ENCODE results near the gene ZC3H4. TPM values are rescaled to one million over a fixed set of nuclear protein-coding genes. Genes with fewer than 3 reads are reported as not detected.

The ZC3H4 gene
- total and polyA plus RNA-seq, 9 of the 15 experiments (the other 6 are each of a cell fraction or from before 2014, with no cell fraction given): 2.2 to 75.6 (median 18.3) TPM

GRCh38 chr19:47035127-47036096 is 78.2 kb downstream of the ZC3H4 start (continued):
- TF ChIP-seq GABPB1 (CRISPR knock-in tag; IDR thresholded peaks at IDR 0.05): no peak; the same call in 1 of the 2 replicates
- no peak for TF ChIP-seq RFX5 (IDR thresholded peaks at IDR 0.05; ENCODE audit: low read depth, low read length)
- peak; percentile 83 for TF ChIP-seq SP1 (CRISPR knock-in tag; IDR thresholded peaks at IDR 0.05)
- TF ChIP-seq SNRNP70 (optimal IDR thresholded peaks at IDR 0.05; ENCODE audit: low read depth, low read length): no peak
- TF ChIP-seq NFE2 (IDR thresholded peaks at IDR 0.05; ENCODE audit: low read depth): peak; percentile 64
- peak; percentile 3; the same call in 1 of the 2 replicates for TF ChIP-seq MAFF (IDR thresholded peaks at IDR 0.05; ENCODE audit: low read length)
- TF ChIP-seq NONO (IDR thresholded peaks at IDR 0.05; ENCODE audit: low read depth in 2 of 2, low read length in 1 of 2): 0 out of 4 replicates have a peak, but pooled peaks of 1 of the 2 experiments have one; percentile 27
- TF ChIP-seq VEZF1 (CRISPR knock-in tag; IDR thresholded peaks at IDR 0.05): peak; percentile 73
- TF ChIP-seq PHB2 (IDR thresholded peaks at IDR 0.05; ENCODE audit: low read depth): no peak
- TF ChIP-seq ZNF766 (CRISPR knock-in tag; conservative IDR thresholded peaks at IDR 0.05): no peak
- TF ChIP-seq, protein P1, sequence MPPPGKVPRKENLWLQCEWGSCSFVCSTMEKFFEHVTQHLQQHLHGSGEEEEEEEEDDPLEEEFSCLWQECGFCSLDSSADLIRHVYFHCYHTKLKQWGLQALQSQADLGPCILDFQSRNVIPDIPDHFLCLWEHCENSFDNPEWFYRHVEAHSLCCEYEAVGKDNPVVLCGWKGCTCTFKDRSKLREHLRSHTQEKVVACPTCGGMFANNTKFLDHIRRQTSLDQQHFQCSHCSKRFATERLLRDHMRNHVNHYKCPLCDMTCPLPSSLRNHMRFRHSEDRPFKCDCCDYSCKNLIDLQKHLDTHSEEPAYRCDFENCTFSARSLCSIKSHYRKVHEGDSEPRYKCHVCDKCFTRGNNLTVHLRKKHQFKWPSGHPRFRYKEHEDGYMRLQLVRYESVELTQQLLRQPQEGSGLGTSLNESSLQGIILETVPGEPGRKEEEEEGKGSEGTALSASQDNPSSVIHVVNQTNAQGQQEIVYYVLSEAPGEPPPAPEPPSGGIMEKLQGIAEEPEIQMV (tag; conservative IDR thresholded peaks at IDR 0.05; ENCODE audit: low read depth): peak; percentile 50; the same call in 1 of the 2 replicates
- TF ChIP-seq MAZ (CRISPR knock-in tag; conservative IDR thresholded peaks at IDR 0.05 in 1 of 2, IDR thresholded peaks at IDR 0.05 in 1 of 2): peak; percentile 61 to 84; a peak in 3 of 4 replicates
- TF ChIP-seq TOE1 (IDR thresholded peaks at IDR 0.05; ENCODE audit: borderline replicate concordance): peak; percentile 78; the same call in 1 of the 2 replicates
- TF ChIP-seq TOE1 (CRISPR knock-in tag; IDR thresholded peaks at IDR 0.05; ENCODE audit: borderline replicate concordance, low read depth): no peak
- TF ChIP-seq CTBP1 (IDR thresholded peaks at IDR 0.05; ENCODE audit: borderline replicate concordance): peak; percentile 40; the same call in 1 of the 2 replicates
- TF ChIP-seq LEF1 (IDR thresholded peaks at IDR 0.05): no peak
- no peak for TF ChIP-seq E2F1 (CRISPR knock-in tag; IDR thresholded peaks at IDR 0.05)
- peak; percentile 42; the same call in 1 of the 2 replicates for TF ChIP-seq TFAP4 (CRISPR knock-in tag; IDR thresholded peaks at IDR 0.05; ENCODE audit: borderline replicate concordance)
- no peak for TF ChIP-seq ATF1 (CRISPR knock-in tag; IDR thresholded peaks at IDR 0.05)
- TF ChIP-seq ATF1 (tag; IDR thresholded peaks at IDR 0.05): peak; percentile 64; the same call in 1 of the 2 replicates
- peak; percentile 60; the same call in 1 of the 2 replicates for TF ChIP-seq RB1 (IDR thresholded peaks at IDR 0.05; ENCODE audit: low read depth)
